GM10847 (cell line): ENCODE results near the gene GHR.

Experiments used
- POLR2A ChIP-seq: IDR thresholded peaks from 2 replicates; pipeline ENCODE4 v1.6.1; 2011; ENCODE audit not compliant: insufficient read length; ENCODE audit errors: extremely low read depth

GHR gene

GRCh38 chr5:42429694-42430093, 6.5 kb downstream of the GHR start:
- TF ChIP-seq POLR2A = no peak

- TF ChIP-seq POLR2A = no peak
Observed at GRCh38 chr5:42434047-42434724, 10.9 kb downstream of the GHR start.

DNA sequence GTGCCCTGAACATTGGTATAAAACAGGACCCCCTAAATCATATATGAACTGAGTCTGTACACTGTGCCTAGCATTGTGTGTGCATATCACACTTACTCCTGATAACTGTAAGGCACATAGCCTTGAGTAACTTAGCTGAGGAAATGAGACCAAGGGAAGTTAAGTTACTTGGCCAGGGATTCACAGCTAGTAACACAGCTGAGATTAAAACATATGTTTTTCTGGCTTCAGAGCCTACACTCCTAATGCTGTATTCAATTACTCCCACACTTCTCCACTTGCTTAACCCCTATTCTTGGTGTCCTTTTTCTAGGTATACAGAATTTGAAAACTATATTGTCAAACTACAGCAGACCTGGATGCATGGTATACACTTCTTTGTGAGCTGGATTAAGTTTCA, 12.8 kb downstream of the GHR start:
- TF ChIP-seq POLR2A = no peak

DNA sequence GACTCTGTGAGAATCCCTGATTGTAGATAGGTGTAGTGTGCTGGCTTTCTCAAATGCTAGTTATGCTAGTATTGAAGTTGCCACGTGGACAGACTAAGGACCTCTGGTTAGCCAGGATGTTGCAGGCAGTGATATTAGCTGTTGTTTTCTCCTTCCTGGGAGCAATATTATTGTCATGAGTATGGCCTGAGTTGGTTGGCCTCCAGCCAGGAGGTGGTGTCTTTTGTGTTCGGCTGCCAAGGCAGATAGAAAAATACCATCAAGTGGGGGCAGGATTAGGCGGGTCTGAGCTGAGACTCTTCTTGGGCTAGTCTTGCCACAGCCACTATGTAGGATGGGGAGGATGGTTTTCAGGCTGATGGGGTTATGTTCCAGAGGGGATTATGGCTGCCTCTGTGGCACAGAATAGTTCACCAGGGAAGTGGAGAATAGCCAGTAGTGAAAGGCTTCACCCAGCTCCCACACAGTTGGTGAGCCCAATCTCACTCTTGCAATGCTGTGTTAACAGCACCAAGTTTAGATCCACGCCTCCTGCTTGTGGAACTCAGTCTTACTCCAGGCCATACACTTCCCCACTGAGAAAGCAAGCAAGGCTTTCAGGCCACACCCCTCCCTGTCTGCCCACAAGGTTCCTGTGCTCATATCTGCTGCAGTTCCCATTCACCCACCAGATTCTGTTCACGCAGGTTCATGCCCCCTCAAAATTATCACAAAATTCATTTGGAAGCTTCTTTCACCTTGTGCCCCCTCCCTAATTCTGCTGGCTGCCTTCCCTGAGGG, 31.2 kb downstream of the GHR start:
- no peak for TF ChIP-seq POLR2A

- no peak for TF ChIP-seq POLR2A
Observed at GRCh38 chr5:42461033-42461432, 37.8 kb downstream of the GHR start.

DNA sequence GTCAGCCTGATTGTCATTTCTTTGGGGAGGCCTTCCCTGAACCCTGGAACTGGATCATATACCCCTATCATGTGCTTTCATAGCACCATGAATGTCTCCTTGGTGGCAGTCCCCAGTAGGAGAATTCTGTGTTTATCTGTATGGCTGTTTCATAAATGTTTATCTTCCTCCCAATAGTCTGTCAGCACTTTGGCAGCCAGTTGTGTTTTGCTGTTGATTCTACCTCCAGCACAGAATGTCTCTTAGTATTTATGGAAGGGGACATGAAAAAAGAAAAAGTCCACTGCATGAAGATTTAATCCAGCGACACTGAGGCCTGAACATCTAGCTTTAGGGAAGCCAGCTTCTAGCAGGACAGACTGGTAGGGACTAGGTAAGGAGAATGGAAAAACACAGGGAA, 38.3 kb downstream of the GHR start:
- TF ChIP-seq POLR2A = no peak

GRCh38 chr5:42462083-42462482, 38.8 kb downstream of the GHR start:
- TF ChIP-seq POLR2A = no peak

- no peak for TF ChIP-seq POLR2A
Observed at GRCh38 chr5:42467572-42467971, 44.3 kb downstream of the GHR start.

GRCh38 chr5:42467981-42468524, 44.8 kb downstream of the GHR start:
- TF ChIP-seq POLR2A = no peak

GRCh38 chr5:42483472-42484154, 60.4 kb downstream of the GHR start:
- no peak for TF ChIP-seq POLR2A

DNA sequence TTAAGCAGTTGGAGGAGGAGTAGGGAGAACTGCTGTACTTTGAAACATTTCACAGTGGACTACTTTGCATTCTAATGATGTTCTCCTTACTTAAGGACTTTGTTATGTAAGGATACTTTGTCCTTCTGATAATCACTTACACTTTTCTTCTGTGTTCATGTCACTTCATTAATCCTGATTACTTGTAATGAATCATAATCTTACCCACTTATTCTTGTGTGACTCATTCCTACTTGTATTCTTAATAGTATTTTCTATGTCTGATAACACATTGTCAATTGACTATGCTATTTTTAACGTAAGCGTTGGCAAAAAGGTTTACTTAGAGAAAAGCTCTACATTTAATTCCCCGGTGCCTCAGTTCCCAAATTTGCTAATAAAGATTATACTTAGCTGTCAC, 63.8 kb downstream of the GHR start:
- TF ChIP-seq POLR2A = no peak

DNA sequence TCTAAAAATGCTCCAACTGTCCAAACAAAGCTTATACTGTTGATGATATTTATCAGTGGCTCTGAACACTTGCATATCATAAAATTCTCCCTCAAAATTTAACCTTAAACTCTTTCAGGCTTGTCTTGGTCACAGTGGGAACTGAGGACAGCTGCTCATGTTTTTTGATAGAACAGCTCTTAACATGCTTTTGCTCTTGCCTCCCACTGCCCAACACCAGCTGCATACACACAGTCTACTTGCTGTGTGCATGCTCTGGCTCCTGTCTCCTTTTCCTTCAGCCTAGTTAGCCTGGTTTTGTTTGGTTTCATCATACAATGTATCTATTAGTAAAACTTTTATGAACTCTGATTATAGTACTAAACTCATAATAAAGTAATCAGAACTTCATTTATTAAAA, 64.6 kb downstream of the GHR start:
- TF ChIP-seq POLR2A = no peak

DNA sequence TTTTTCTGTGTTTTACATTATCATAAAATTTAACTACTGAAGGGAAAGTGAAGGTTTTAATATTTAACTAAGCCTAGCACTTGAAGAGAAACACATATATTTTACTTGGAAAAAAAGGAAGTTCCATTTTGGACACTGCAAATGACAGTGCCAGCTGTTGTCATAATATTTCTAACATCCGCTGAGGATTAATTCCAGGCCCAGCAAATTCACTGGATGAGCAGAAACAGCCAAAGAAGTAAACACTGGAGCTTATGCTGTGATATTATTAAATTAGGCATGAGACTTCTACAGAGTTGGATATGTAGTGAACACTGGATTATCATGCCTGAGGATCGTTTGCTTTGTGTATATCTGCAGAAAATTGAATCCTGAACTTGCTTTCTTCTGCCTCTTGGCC, 67.6 kb downstream of the GHR start:
- TF ChIP-seq POLR2A = no peak

GRCh38 chr5:42491699-42492098, 68.5 kb downstream of the GHR start:
- TF ChIP-seq POLR2A = no peak

GRCh38 chr5:42492974-42493373, 69.7 kb downstream of the GHR start:
- TF ChIP-seq POLR2A = no peak

DNA sequence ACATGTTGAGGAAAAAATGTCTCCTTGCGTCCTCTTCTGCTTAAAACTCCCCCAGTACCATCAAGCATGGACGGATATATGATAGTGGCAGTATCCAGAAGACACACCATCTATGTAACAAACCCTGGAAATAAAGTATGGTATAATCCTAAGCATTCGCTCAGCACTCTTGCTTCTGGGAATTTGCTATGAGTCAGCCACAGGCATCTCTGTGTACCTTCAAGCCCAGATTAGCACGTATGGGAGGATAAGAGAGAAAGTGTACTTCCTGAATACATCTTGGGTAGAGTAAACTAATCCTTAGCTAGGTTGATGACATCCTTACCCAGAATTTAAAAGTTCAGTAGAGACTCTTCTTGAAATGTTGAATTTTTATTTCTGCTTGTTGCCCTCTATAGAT, 71.2 kb downstream of the GHR start:
- no peak for TF ChIP-seq POLR2A
